Stimulated activated naive CD8-positive, alpha-beta T cell treated with anti-CD3 and anti-CD28 coated beads, Interleukin-15, Interleukin-2, amounts not matched to agents 100 ng/mL and 50 ng/mL, for 24 hours (primary cell): Measurements from ENCODE around the gene CHODL.

Experiments used
- H3K27ac Mint-ChIP-seq: one replicate; pipeline ENCODE4 v1.8.0; 2021; ENCODE audit warnings: mild to moderate bottlenecking, mixed read lengths
- H3K27me3 Mint-ChIP-seq: one replicate; pipeline ENCODE4 v1.8.0; 2021; ENCODE audit warnings: mixed read lengths
- H3K36me3 Mint-ChIP-seq: one replicate; pipeline ENCODE4 v1.8.0; 2021; ENCODE audit warnings: low read depth, mixed read lengths
- H3K4me1 Mint-ChIP-seq: one replicate; pipeline ENCODE4 v1.8.0; 2021; ENCODE audit warnings: low read depth, mixed read lengths
- H3K4me3 Mint-ChIP-seq: one replicate; pipeline ENCODE4 v1.8.0; 2021; ENCODE audit warnings: mild to moderate bottlenecking, mixed read lengths
- H3K9me3 Mint-ChIP-seq: one replicate; pipeline ENCODE4 v1.8.0; 2021; ENCODE audit warnings: mixed read lengths

Gene CHODL, protein sequence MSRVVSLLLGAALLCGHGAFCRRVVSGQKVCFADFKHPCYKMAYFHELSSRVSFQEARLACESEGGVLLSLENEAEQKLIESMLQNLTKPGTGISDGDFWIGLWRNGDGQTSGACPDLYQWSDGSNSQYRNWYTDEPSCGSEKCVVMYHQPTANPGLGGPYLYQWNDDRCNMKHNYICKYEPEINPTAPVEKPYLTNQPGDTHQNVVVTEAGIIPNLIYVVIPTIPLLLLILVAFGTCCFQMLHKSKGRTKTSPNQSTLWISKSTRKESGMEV

DNA sequence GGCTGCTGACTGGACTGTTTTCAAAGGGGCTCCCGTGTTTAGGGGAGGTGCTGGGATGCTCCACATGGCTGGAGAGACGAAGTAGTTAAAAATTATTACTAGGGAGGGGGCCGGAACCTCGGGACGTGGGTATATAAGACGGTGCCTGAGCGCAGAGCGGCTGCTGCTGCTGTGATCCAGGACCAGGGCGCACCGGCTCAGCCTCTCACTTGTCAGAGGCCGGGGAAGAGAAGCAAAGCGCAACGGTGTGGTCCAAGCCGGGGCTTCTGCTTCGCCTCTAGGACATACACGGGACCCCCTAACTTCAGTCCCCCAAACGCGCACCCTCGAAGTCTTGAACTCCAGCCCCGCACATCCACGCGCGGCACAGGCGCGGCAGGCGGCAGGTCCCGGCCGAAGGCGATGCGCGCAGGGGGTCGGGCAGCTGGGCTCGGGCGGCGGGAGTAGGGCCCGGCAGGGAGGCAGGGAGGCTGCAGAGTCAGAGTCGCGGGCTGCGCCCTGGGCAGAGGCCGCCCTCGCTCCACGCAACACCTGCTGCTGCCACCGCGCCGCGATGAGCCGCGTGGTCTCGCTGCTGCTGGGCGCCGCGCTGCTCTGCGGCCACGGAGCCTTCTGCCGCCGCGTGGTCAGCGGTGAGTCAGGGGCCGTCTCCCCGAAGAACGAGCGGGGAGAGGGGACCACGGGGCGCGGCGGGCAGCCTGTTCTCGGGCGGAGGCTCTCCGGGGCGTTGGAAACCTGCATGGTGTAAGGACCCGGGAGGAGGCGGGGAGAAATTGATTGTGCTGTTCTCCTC is at the start of gene CHODL:
Gene CHODL, plus strand, starts transcription at position 163 of the 793 bp plus-strand sequence. Its CDS starts 391 bp downstream, at position 554.
- Mint-ChIP-seq H3K27ac (no peak within 1 kb of the TSS), H3K36me3 (no peaks in the 10 kb centered on the region), H3K4me3 (peak within 1 kb of the TSS; percentile 26)

DNA sequence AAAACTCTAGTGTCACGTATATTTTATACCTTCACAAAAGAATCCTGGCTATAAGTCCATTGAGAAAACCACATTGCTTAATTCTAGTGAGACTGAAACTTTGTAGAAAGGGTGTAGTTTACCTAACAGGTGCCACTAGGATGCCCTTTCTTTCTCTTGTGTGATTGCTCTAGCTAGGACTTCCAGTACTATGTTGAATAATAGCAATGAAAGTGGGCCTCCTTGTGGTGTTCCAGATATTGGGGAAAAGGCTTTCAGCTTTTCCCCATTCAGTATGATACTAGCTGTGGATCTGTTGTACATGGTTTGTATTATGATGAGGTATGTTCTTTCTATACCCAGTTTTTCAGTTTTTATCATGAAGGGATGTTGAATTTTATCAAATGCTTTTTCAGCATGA is 39.7 kb upstream of the CHODL start:
- no peaks in the 10 kb centered on the region for H3K27me3 Mint-ChIP-seq
- no peaks in the 10 kb centered on the region for H3K36me3 Mint-ChIP-seq
- H3K27ac Mint-ChIP-seq: no peak overlapping the region
- no peak overlapping the region for H3K4me3 Mint-ChIP-seq
- H3K4me1 Mint-ChIP-seq: no peaks in the 10 kb centered on the region
- H3K9me3 Mint-ChIP-seq: no peaks in the 10 kb centered on the region

More for the DNA sequence above, at the start of gene CHODL:
- H3K27me3 Mint-ChIP-seq: peaks cover 28% of the 10 kb centered on the region
- H3K9me3 Mint-ChIP-seq: no peaks in the 10 kb centered on the region
- no peaks in the 10 kb centered on the region for H3K4me1 Mint-ChIP-seq

- Mint-ChIP-seq H3K9me3 (peaks cover 35% of the 10 kb centered on the region), H3K4me1 (no peaks in the 10 kb centered on the region), H3K4me3 (no peak overlapping the region), H3K27me3 (no peaks in the 10 kb centered on the region), H3K27ac (no peak overlapping the region), H3K36me3 (no peaks in the 10 kb centered on the region)
These were observed 26.3 kb upstream of the CHODL start for GRCh38 chr21:18218331-18218730.

- Mint-ChIP-seq H3K27ac (no peak overlapping the region), H3K36me3 (no peaks in the 10 kb centered on the region), H3K4me3 (no peak overlapping the region), H3K4me1 (no peaks in the 10 kb centered on the region), H3K9me3 (peaks cover 35% of the 10 kb centered on the region), H3K27me3 (no peaks in the 10 kb centered on the region)
These were observed 24.1 kb upstream of the CHODL start for GRCh38 chr21:18220498-18220897.

GRCh38 chr21:18222346-18222745 is 22.3 kb upstream of the CHODL start:
- no peak overlapping the region for H3K4me3 Mint-ChIP-seq
- H3K4me1 Mint-ChIP-seq: no peaks in the 10 kb centered on the region
- no peaks in the 10 kb centered on the region for H3K27me3 Mint-ChIP-seq
- H3K27ac Mint-ChIP-seq: no peak overlapping the region
- H3K36me3 Mint-ChIP-seq: no peaks in the 10 kb centered on the region
- H3K9me3 Mint-ChIP-seq: peaks cover 28% of the 10 kb centered on the region

DNA sequence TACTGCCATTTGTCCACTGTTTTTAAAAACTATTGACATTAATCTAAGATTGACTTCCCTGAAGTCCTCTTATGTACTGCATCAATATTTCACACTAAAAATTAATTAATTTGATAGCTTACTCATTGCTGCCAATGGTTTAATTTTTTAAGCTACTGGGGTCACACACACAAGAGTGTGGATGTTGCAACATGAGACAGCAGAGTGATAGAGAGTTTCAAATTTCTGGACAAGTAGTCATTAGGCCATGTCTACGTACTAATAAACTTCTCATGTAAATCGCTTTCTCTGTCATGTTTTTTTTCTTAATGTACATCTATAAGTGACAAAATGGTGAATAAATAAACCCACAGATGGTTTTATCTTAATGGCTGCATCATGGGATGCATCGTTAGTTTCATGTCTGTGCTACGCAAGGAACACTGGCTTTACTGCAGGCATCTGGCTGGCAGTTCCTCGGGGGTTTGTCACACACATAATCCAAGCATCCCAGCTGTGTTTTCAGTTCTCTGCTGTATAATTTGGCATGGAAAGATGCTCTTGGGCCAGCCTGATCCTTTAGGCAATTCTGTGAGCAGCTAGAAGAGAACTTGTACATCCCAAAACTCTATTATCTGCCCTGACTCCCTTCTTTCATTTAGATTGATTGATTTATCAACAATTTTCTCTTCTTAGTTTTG is 16.4 kb upstream of the CHODL start:
- H3K9me3 Mint-ChIP-seq: peaks cover 3% of the 10 kb centered on the region
- H3K27ac Mint-ChIP-seq: no peak overlapping the region
- no peaks in the 10 kb centered on the region for H3K4me1 Mint-ChIP-seq

GRCh38 chr21:18235545-18235944 is 9.1 kb upstream of the CHODL start:
- H3K9me3 Mint-ChIP-seq: peaks cover 3% of the 10 kb centered on the region
- no peaks in the 10 kb centered on the region for H3K36me3 Mint-ChIP-seq
- no peaks in the 10 kb centered on the region for H3K4me1 Mint-ChIP-seq
- H3K4me3 Mint-ChIP-seq: no peak overlapping the region
- no peak overlapping the region for H3K27ac Mint-ChIP-seq
- no peaks in the 10 kb centered on the region for H3K27me3 Mint-ChIP-seq

More for the DNA sequence above, 16.4 kb upstream of the CHODL start:
- Mint-ChIP-seq H3K4me3 (no peak overlapping the region), H3K27me3 (no peaks in the 10 kb centered on the region), H3K36me3 (no peaks in the 10 kb centered on the region)

DNA sequence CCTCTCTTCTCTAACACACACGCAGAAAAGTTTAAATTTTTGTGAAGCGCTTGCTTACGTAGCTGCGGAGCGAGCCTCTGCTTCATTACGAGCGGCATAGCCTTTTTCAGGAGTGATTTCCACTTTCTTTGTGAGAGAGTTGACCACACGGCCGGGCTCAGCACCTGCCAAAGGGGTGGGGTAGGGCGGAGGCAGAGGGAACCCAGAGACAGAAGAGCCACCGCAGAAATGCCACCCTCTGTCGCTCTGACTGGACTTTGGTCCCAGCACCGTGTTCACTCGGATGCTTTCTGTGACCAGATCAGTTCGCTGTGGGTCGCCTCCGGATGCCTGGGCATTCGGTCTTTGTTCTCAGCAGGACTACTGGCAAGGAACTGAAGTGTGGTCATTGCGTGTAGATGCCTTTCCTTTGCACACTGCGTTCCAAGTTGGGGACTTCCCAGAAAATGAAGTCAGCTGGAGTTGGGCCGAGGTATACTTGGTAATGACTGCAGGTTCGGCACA is 883 bp downstream of the CHODL start:
- no peak overlapping the region for H3K4me3 Mint-ChIP-seq
- no peaks in the 10 kb centered on the region for H3K9me3 Mint-ChIP-seq
- H3K27me3 Mint-ChIP-seq: peaks cover 28% of the 10 kb centered on the region
- H3K36me3 Mint-ChIP-seq: no peaks in the 10 kb centered on the region
- H3K27ac Mint-ChIP-seq: no peak overlapping the region
- no peaks in the 10 kb centered on the region for H3K4me1 Mint-ChIP-seq

DNA sequence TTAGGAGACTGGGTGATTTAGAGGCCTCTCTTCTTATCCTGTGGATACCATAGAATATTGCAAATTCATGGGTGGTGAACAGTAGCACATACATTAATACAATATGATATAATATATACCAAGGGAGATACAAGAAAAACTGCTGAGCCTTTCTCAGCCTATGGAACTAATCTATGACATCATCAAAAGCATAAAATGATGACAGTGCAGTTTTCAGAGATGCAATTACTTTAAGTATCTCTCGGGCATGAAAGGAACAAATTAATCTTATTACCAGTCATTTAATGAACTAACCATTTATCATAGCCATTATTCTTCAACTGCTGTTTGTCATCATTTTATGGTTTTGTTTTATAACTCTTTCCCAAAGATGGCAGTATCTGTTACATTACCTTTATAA is 3.5 kb downstream of the CHODL start:
- H3K27me3 Mint-ChIP-seq: peaks cover 25% of the 10 kb centered on the region
- H3K36me3 Mint-ChIP-seq: no peaks in the 10 kb centered on the region
- H3K4me1 Mint-ChIP-seq: no peaks in the 10 kb centered on the region
- no peaks in the 10 kb centered on the region for H3K9me3 Mint-ChIP-seq
- no peak overlapping the region for H3K4me3 Mint-ChIP-seq
- no peak overlapping the region for H3K27ac Mint-ChIP-seq

GRCh38 chr21:18249672-18250071 is 5.0 kb downstream of the CHODL start:
- Mint-ChIP-seq H3K4me1 (no peaks in the 10 kb centered on the region), H3K36me3 (no peaks in the 10 kb centered on the region), H3K4me3 (no peak overlapping the region), H3K27me3 (peaks cover 15% of the 10 kb centered on the region), H3K27ac (no peak overlapping the region), H3K9me3 (no peaks in the 10 kb centered on the region)

GRCh38 chr21:18251065-18251464 is 6.4 kb downstream of the CHODL start:
- no peaks in the 10 kb centered on the region for H3K9me3 Mint-ChIP-seq
- no peak overlapping the region for H3K27ac Mint-ChIP-seq
- no peaks in the 10 kb centered on the region for H3K36me3 Mint-ChIP-seq
- no peak overlapping the region for H3K4me3 Mint-ChIP-seq
- no peaks in the 10 kb centered on the region for H3K4me1 Mint-ChIP-seq
- peaks cover 5% of the 10 kb centered on the region for H3K27me3 Mint-ChIP-seq

GRCh38 chr21:18252256-18252655 is 7.6 kb downstream of the CHODL start:
- Mint-ChIP-seq H3K4me3 (no peak overlapping the region), H3K27me3 (no peaks in the 10 kb centered on the region), H3K9me3 (no peaks in the 10 kb centered on the region), H3K36me3 (no peaks in the 10 kb centered on the region), H3K4me1 (no peaks in the 10 kb centered on the region), H3K27ac (no peak overlapping the region)

DNA sequence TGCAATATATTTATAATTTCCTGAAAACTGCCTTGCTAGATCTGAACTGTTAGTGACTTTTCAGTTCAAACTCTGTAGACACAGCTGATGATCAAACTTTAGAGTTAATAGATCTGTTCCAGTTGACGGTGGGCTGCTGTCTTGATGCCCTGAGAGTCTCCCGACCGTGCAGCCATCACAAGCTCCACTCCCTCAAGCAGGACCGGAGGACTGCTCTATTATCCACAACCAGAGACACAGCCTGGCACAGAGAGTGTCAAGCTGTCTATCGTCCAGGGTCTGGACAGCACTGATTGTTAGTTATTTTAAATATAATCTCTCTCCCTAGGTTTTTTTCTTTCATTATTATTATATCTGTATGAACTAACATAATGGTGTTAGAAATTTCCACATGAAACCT is 8.0 kb downstream of the CHODL start:
- H3K27me3 Mint-ChIP-seq: no peaks in the 10 kb centered on the region
- no peak overlapping the region for H3K4me3 Mint-ChIP-seq
- no peak overlapping the region for H3K27ac Mint-ChIP-seq
- no peaks in the 10 kb centered on the region for H3K4me1 Mint-ChIP-seq
- no peaks in the 10 kb centered on the region for H3K9me3 Mint-ChIP-seq
- H3K36me3 Mint-ChIP-seq: no peaks in the 10 kb centered on the region

- H3K27me3 Mint-ChIP-seq: no peaks in the 10 kb centered on the region
These were observed 8.6 kb downstream of the CHODL start for GRCh38 chr21:18253221-18253620.

GRCh38 chr21:18253799-18254198 is 9.2 kb downstream of the CHODL start:
- H3K36me3 Mint-ChIP-seq: no peaks in the 10 kb centered on the region
- no peaks in the 10 kb centered on the region for H3K27me3 Mint-ChIP-seq
- H3K4me3 Mint-ChIP-seq: no peak overlapping the region
- H3K4me1 Mint-ChIP-seq: no peaks in the 10 kb centered on the region
- H3K9me3 Mint-ChIP-seq: no peaks in the 10 kb centered on the region
- H3K27ac Mint-ChIP-seq: no peak overlapping the region

More at GRCh38 chr21:18253221-18253620, 8.6 kb downstream of the CHODL start:
- H3K9me3 Mint-ChIP-seq: no peaks in the 10 kb centered on the region
- H3K4me1 Mint-ChIP-seq: no peaks in the 10 kb centered on the region
- H3K27ac Mint-ChIP-seq: no peak overlapping the region
- H3K36me3 Mint-ChIP-seq: no peaks in the 10 kb centered on the region
- no peak overlapping the region for H3K4me3 Mint-ChIP-seq
